ENCODE data around the gene PTPRB. TPM values are rescaled to one million over a fixed set of nuclear protein-coding genes. Genes with fewer than 3 reads are reported as not detected.

The PTPRB gene
- 10 to 100 TPM; 12.7 to 35.9 (median 16.9) TPM for total RNA-seq
- long read RNA-seq, partial matches to known transcripts, result 2 of 3 reads
- long read RNA-seq, other reads (novel, unspliced or antisense), result 1 of 3 reads

- peak; percentile 44 to 77 (median 64) for ATAC-seq
- no peak for DNase-seq
- TF ChIP-seq CTCF (IDR thresholded peaks at IDR 0.05), result no peak
- TF ChIP-seq POLR2A (IDR thresholded peaks at IDR 0.05), result no peak
- H3K9me3 ChIP-seq, result no peaks in the 10 kb centered on the region
- peak within 1 kb of the TSS in 2 of 3 donors; percentile 19 to 25 for H3K4me3 ChIP-seq
- no peaks in the 10 kb centered on the region for H3K36me3 ChIP-seq
- H3K4me1 ChIP-seq, result no peaks in the 10 kb centered on the region
- H3K27me3 ChIP-seq, result no peaks in the 10 kb centered on the region
- H3K27ac ChIP-seq, result peak within 1 kb of the TSS; percentile 31 to 67 (median 44)
- intact Hi-C loops (cut with DNase I), result no loop called here
- 28% methylated on average over 6 of the region's 6 CpGs for WGBS (ENCODE audit: insufficient coverage, low coverage, low lambda C conversion rate, missing lambda C conversion rate)
Observed at GRCh38 chr12:70637303-70638085, at the start of gene PTPRB. Gene PTPRB (minus strand): TSS chr12:70637429. CDS start chr12:70637395, 34 bp downstream.

- ATAC-seq, result no peak
- TF ChIP-seq POLR2A (IDR thresholded peaks at IDR 0.05) (no peak), CTCF (IDR thresholded peaks at IDR 0.05) (no peak)
- intact Hi-C loops (cut with DNase I), result no loop called here
Observed at GRCh38 chr12:70686907-70687306, 49.7 kb upstream of the PTPRB start.

GRCh38 chr12:70686299-70686698, 49.1 kb upstream of the PTPRB start:
- ATAC-seq (no peak), DNase-seq (no peak)
- Histone ChIP-seq H3K9me3 (no peaks in the 10 kb centered on the region), H3K27me3 (no peaks in the 10 kb centered on the region), H3K4me3 (no peak overlapping the region), H3K4me1 (no peaks in the 10 kb centered on the region), H3K36me3 (no peaks in the 10 kb centered on the region), H3K27ac (no peak overlapping the region)
- intact Hi-C loops (cut with DNase I), result no loop called here
- 76% methylated on average over 2 of the region's 2 CpGs for WGBS (ENCODE audit: insufficient coverage, low coverage, low lambda C conversion rate, missing lambda C conversion rate)
- TF ChIP-seq POLR2A (IDR thresholded peaks at IDR 0.05) (no peak), CTCF (IDR thresholded peaks at IDR 0.05) (no peak)

More at GRCh38 chr12:70686907-70687306, 49.7 kb upstream of the PTPRB start:
- Histone ChIP-seq H3K9me3 (no peaks in the 10 kb centered on the region), H3K36me3 (no peaks in the 10 kb centered on the region), H3K27ac (no peak overlapping the region), H3K4me1 (no peaks in the 10 kb centered on the region), H3K27me3 (no peaks in the 10 kb centered on the region), H3K4me3 (no peak overlapping the region)
- no peak for DNase-seq
- WGBS (ENCODE audit: insufficient coverage, low coverage, low lambda C conversion rate, missing lambda C conversion rate), result 13% methylated on average over 1 of the region's 1 CpG

- intact Hi-C loops (cut with DNase I), result no loop called here
- Histone ChIP-seq H3K9me3 (no peaks in the 10 kb centered on the region), H3K27me3 (no peaks in the 10 kb centered on the region), H3K4me1 (no peaks in the 10 kb centered on the region), H3K4me3 (no peak overlapping the region), H3K36me3 (no peaks in the 10 kb centered on the region), H3K27ac (no peak overlapping the region)
- ATAC-seq (no peak), DNase-seq (no peak)
- 60% methylated on average over 3 of the region's 3 CpGs for WGBS (ENCODE audit: insufficient coverage, low coverage, low lambda C conversion rate, missing lambda C conversion rate)
- TF ChIP-seq POLR2A (IDR thresholded peaks at IDR 0.05), result no peak
Observed at GRCh38 chr12:70683976-70684375, 46.7 kb upstream of the PTPRB start.

GRCh38 chr12:70671698-70672097, 34.5 kb upstream of the PTPRB start:
- WGBS (ENCODE audit: insufficient coverage, low coverage, low lambda C conversion rate, missing lambda C conversion rate), result 73% methylated on average over 1 of the region's 5 CpGs
- no peak overlapping the region for H3K4me3 ChIP-seq
- no peaks in the 10 kb centered on the region for H3K4me1 ChIP-seq
- intact Hi-C loops (cut with DNase I), result no loop called here
- H3K9me3 ChIP-seq, result no peaks in the 10 kb centered on the region
- ATAC-seq (peak in 1 of 4 donors; percentile 29), DNase-seq (no peak)
- H3K27ac ChIP-seq, result no peak overlapping the region
- no peaks in the 10 kb centered on the region for H3K36me3 ChIP-seq
- TF ChIP-seq CTCF (IDR thresholded peaks at IDR 0.05) (no peak), POLR2A (IDR thresholded peaks at IDR 0.05) (no peak)
- no peaks in the 10 kb centered on the region for H3K27me3 ChIP-seq
